Neural cell (in vitro differentiated cells): ENCODE results near the gene LY6G5B.

ENCODE experiments used
- CTCF ChIP-seq: fragments of 450-650 bp; IDR thresholded peaks from 2 replicates; pipeline ENCODE4 v1.5.1; 2014; ENCODE audit warnings: antibody characterized with exemption, mild to moderate bottlenecking, moderate library complexity; ENCODE audit not compliant: poor library complexity, severe bottlenecking
- EP300 ChIP-seq: fragments of 450-650 bp; conservative IDR thresholded peaks from 2 replicates; pipeline ENCODE4 v1.6.1; 2014; ENCODE audit warnings: antibody characterized with exemption, mild to moderate bottlenecking, moderate library complexity; ENCODE audit not compliant: poor library complexity, severe bottlenecking
- EZH2 ChIP-seq: fragments of 200-600, 300-800 bp; shearing (Covaris generic), sonication (generic); IDR thresholded peaks from 2 replicates; pipeline ENCODE4 v1.6.1; 2014; ENCODE audit warnings: antibody characterized with exemption, low read length, borderline replicate concordance, mild to moderate bottlenecking; ENCODE audit not compliant: insufficient read depth, poor library complexity, severe bottlenecking
- MXI1 ChIP-seq: fragments of 450-650 bp; conservative IDR thresholded peaks from 2 replicates; pipeline ENCODE4 v1.6.1; 2014; ENCODE audit warnings: antibody characterized with exemption, mild to moderate bottlenecking; ENCODE audit not compliant: poor library complexity, severe bottlenecking
- POLR2AphosphoS5 ChIP-seq: IDR thresholded peaks from 2 replicates; pipeline ENCODE4 v1.6.1; 2012
- RAD21 ChIP-seq: fragments of 450-650 bp; conservative IDR thresholded peaks from 2 replicates; pipeline ENCODE4 v1.6.1; 2014; ENCODE audit warnings: antibody characterized with exemption, mild to moderate bottlenecking, moderate library complexity
- REST ChIP-seq: IDR thresholded peaks from 2 replicates; pipeline ENCODE4 v1.6.1; 2012; ENCODE audit warnings: borderline replicate concordance
- TAF1 ChIP-seq: IDR thresholded peaks from 2 replicates; pipeline ENCODE4 v1.6.1; 2012; ENCODE audit warnings: low read depth

- TF ChIP-seq CTCF = no peak
- no peak for TF ChIP-seq TAF1
- no peak for TF ChIP-seq RAD21
- no peak for TF ChIP-seq MXI1
- TF ChIP-seq EZH2 = no peak
- no peak for TF ChIP-seq REST
- no peak for TF ChIP-seq POLR2AphosphoS5
- no peak for TF ChIP-seq EP300
These were observed 32.8 kb upstream of the LY6G5B start for GRCh38 chr6:31636698-31637596.
